Duodenal mucosa (tissue), 2 donors: ENCODE data around the gene CMBL.
"Not testable (repeated sequence)": the region's sequence is repeated elsewhere in the genome, so short reads cannot be mapped to it uniquely, and the experiment has no call there.

Experiments
- H3K27ac ChIP-seq: one replicate; pipeline ENCODE4 v1.7.0; 2013; ENCODE audit warnings: low read depth, low read length
- H3K27me3 ChIP-seq, 2 donors: one replicate each; pipeline ENCODE4 v1.7.0; 2013; ENCODE audit warnings: low read length in 2 of 2, control low read depth in 1 of 2; ENCODE audit not compliant: insufficient read depth in 2 of 2, control insufficient read depth in 1 of 2
- H3K36me3 ChIP-seq, 2 donors: one replicate each; pipeline ENCODE4 v1.7.0; 2013; ENCODE audit warnings: low read length in 2 of 2, control low read depth in 1 of 2; ENCODE audit not compliant: insufficient read depth in 2 of 2, control insufficient read depth in 1 of 2
- H3K4me1 ChIP-seq, 2 donors: one replicate each; pipeline ENCODE4 v1.7.0; 2013; ENCODE audit warnings: low read length in 2 of 2, control low read depth in 1 of 2; ENCODE audit not compliant: insufficient read depth in 2 of 2, control insufficient read depth in 1 of 2
- H3K4me3 ChIP-seq, 2 donors: one replicate each; pipeline ENCODE4 v1.7.0; 2013; ENCODE audit warnings: low read length in 2 of 2, low read depth in 1 of 2
- H3K9ac ChIP-seq, 2 donors: one replicate each; pipeline ENCODE4 v1.7.0; 2013; ENCODE audit warnings: low read length in 2 of 2, low read depth in 1 of 2
- H3K9me3 ChIP-seq, 2 donors: one replicate each; pipeline ENCODE4 v1.7.0; 2013; ENCODE audit warnings: low read length in 2 of 2, control low read depth in 1 of 2; ENCODE audit not compliant: control insufficient read depth in 1 of 2

Gene CMBL

GRCh38 chr5:10344461-10345106 lies 36.9 kb upstream of the CMBL start:
- not testable (repeated sequence) for H3K4me1 ChIP-seq, H3K4me3 ChIP-seq, H3K9me3 ChIP-seq, H3K36me3 ChIP-seq, H3K27ac ChIP-seq, H3K27me3 ChIP-seq, H3K9ac ChIP-seq

- H3K27ac ChIP-seq = no peak overlapping the region
- H3K27me3 ChIP-seq = no peaks in the 10 kb centered on the region
- H3K9ac ChIP-seq = no peak overlapping the region
These were observed 35.8 kb upstream of the CMBL start for GRCh38 chr5:10343486-10343885.

GRCh38 chr5:10339958-10340357 lies 32.3 kb upstream of the CMBL start:
- peaks cover 0 to 4% of the 10 kb centered on the region in 2 donors for H3K4me1 ChIP-seq
- H3K27ac ChIP-seq = no peak overlapping the region
- no peak overlapping the region for H3K4me3 ChIP-seq
- no peaks in the 10 kb centered on the region for H3K27me3 ChIP-seq
- H3K9ac ChIP-seq = no peak overlapping the region
- H3K9me3 ChIP-seq = no peaks in the 10 kb centered on the region
- H3K36me3 ChIP-seq = no peaks in the 10 kb centered on the region

More at GRCh38 chr5:10343486-10343885, 35.8 kb upstream of the CMBL start:
- Histone ChIP-seq H3K9me3 (no peaks in the 10 kb centered on the region), H3K36me3 (no peaks in the 10 kb centered on the region), H3K4me1 (no peaks in the 10 kb centered on the region), H3K4me3 (no peak overlapping the region)

GRCh38 chr5:10339058-10339811 lies 31.5 kb upstream of the CMBL start:
- no peak overlapping the region for H3K27ac ChIP-seq

GRCh38 chr5:10338686-10339057 lies 31.0 kb upstream of the CMBL start:
- Histone ChIP-seq H3K4me3 (no peak overlapping the region), H3K9ac (no peak overlapping the region), H3K9me3 (no peaks in the 10 kb centered on the region), H3K36me3 (no peaks in the 10 kb centered on the region), H3K4me1 (peaks cover 0 to 4% of the 10 kb centered on the region in 2 donors), H3K27me3 (peaks cover 0 to 3% of the 10 kb centered on the region in 2 donors), H3K27ac (no peak overlapping the region)

More at GRCh38 chr5:10339058-10339811, 31.5 kb upstream of the CMBL start:
- no peak overlapping the region for H3K4me3 ChIP-seq
- peaks cover 0 to 4% of the 10 kb centered on the region in 2 donors for H3K4me1 ChIP-seq
- H3K9ac ChIP-seq = no peak overlapping the region
- peaks cover 0 to 3% of the 10 kb centered on the region in 2 donors for H3K27me3 ChIP-seq
- no peaks in the 10 kb centered on the region for H3K9me3 ChIP-seq
- no peaks in the 10 kb centered on the region for H3K36me3 ChIP-seq

- H3K9me3 ChIP-seq = no peaks in the 10 kb centered on the region
- no peaks in the 10 kb centered on the region for H3K36me3 ChIP-seq
- peaks cover 0 to 3% of the 10 kb centered on the region in 2 donors for H3K27me3 ChIP-seq
- peaks cover 0 to 8% of the 10 kb centered on the region in 2 donors for H3K4me1 ChIP-seq
- H3K27ac ChIP-seq = no peak overlapping the region
- no peak overlapping the region for H3K9ac ChIP-seq
- H3K4me3 ChIP-seq = no peak overlapping the region
These were observed 30.3 kb upstream of the CMBL start for GRCh38 chr5:10337986-10338385.

- H3K27me3 ChIP-seq = peaks cover 0 to 3% of the 10 kb centered on the region in 2 donors
- H3K36me3 ChIP-seq = no peaks in the 10 kb centered on the region
- no peak overlapping the region for H3K4me3 ChIP-seq
- H3K9me3 ChIP-seq = no peaks in the 10 kb centered on the region
- peaks cover 0 to 11% of the 10 kb centered on the region in 2 donors for H3K4me1 ChIP-seq
- H3K27ac ChIP-seq = no peak overlapping the region
- no peak overlapping the region for H3K9ac ChIP-seq
These were observed 29.4 kb upstream of the CMBL start for GRCh38 chr5:10337107-10337506.

GRCh38 chr5:10335711-10336470 lies 28.2 kb upstream of the CMBL start:
- Histone ChIP-seq H3K9ac (no peak overlapping the region), H3K9me3 (no peaks in the 10 kb centered on the region), H3K27ac (no peak overlapping the region)

GRCh38 chr5:10334831-10335230 lies 27.1 kb upstream of the CMBL start:
- peaks cover 0 to 3% of the 10 kb centered on the region in 2 donors for H3K27me3 ChIP-seq
- H3K9ac ChIP-seq = no peak overlapping the region
- H3K4me3 ChIP-seq = no peak overlapping the region
- peaks cover 6 to 22% of the 10 kb centered on the region in 2 donors for H3K4me1 ChIP-seq
- no peak overlapping the region for H3K27ac ChIP-seq
- H3K9me3 ChIP-seq = no peaks in the 10 kb centered on the region
- no peaks in the 10 kb centered on the region for H3K36me3 ChIP-seq

More at GRCh38 chr5:10335711-10336470, 28.2 kb upstream of the CMBL start:
- H3K36me3 ChIP-seq = no peaks in the 10 kb centered on the region
- peaks cover 6 to 22% of the 10 kb centered on the region in 2 donors for H3K4me1 ChIP-seq
- no peak overlapping the region for H3K4me3 ChIP-seq
- peaks cover 0 to 3% of the 10 kb centered on the region in 2 donors for H3K27me3 ChIP-seq
